WTC11 (cell line): ENCODE data around the gene VTA1. TPM values are rescaled to one million over a fixed set of nuclear protein-coding genes. Genes with fewer than 3 reads are reported as not detected.
"Not testable (repeated sequence)": the region's sequence is repeated elsewhere in the genome, so short reads cannot be mapped to it uniquely, and the experiment has no call there.

Source experiments
- ATAC-seq: fragments of 200-7000 bp; cut with Tn5 transposase; 2 replicates; pipeline ENCODE4 v1.10.0; 2021; ENCODE audit warnings: mild to moderate bottlenecking, moderate library complexity
- CTCF ChIA-PET: fragments of 300-600 bp; sonication (Branson Sonifier 250); formaldehyde crosslinking; loops from one replicate; lab custom pipeline; 2021; ENCODE audit warnings: antibody characterized with exemption; lab: Charles Lee
- POLR2A ChIA-PET: fragments of 350-600 bp; sonication (Branson Sonifier 250); formaldehyde crosslinking; loops from one replicate; lab custom pipeline; 2021; ENCODE audit warnings: antibody characterized with exemption; lab: Charles Lee
- DNase-seq: peaks from one replicate; pipeline ENCODE4 v3.0.0; 2021; ENCODE audit warnings: low spot score
- H3K27ac Mint-ChIP-seq: 2 replicates; pipeline ENCODE4 v1.8.0; 2021; ENCODE audit warnings: mixed read lengths
- H3K27me3 Mint-ChIP-seq: 2 replicates; pipeline ENCODE4 v1.8.0; 2021; ENCODE audit warnings: low read depth, mild to moderate bottlenecking, moderate library complexity, mixed read lengths
- H3K36me3 Mint-ChIP-seq: 2 replicates; pipeline ENCODE4 v1.8.0; 2021; ENCODE audit warnings: mixed read lengths
- H3K4me1 Mint-ChIP-seq: 2 replicates; pipeline ENCODE4 v1.8.0; 2022; ENCODE audit warnings: mixed read lengths
- H3K4me3 Mint-ChIP-seq: 2 replicates; pipeline ENCODE4 v1.8.0; 2021; ENCODE audit warnings: mild to moderate bottlenecking, moderate library complexity, mixed read lengths
- H3K9me3 Mint-ChIP-seq: 2 replicates; pipeline ENCODE4 v1.8.0; 2021; ENCODE audit warnings: mixed read lengths
- AFF4 ChIP-seq: sonication (generic); formaldehyde crosslinking; IDR thresholded peaks from 2 replicates; pipeline ENCODE4 v1.8.1; 2023; ENCODE audit warnings: mild to moderate bottlenecking, missing genetic modification reagents, borderline replicate concordance
- CTCF ChIP-seq: fragments of 200-600 bp; IDR thresholded peaks from 2 replicates; pipeline ENCODE4 v1.8.0; 2022; ENCODE audit warnings: antibody characterized with exemption
- E2F4 ChIP-seq: sonication (generic); formaldehyde crosslinking; IDR thresholded peaks from 2 replicates; pipeline ENCODE4 v1.8.1; 2022; ENCODE audit warnings: low read depth, mild to moderate bottlenecking, moderate library complexity, missing genetic modification reagents, borderline replicate concordance
- ETV6 ChIP-seq: sonication (generic); formaldehyde crosslinking; IDR thresholded peaks from 2 replicates; pipeline ENCODE4 v1.8.1; 2022; ENCODE audit warnings: mild to moderate bottlenecking, missing genetic modification reagents
- FOXP1 ChIP-seq: sonication (generic); formaldehyde crosslinking; IDR thresholded peaks from 2 replicates; pipeline ENCODE4 v1.8.0; 2022; ENCODE audit warnings: missing genetic modification reagents, mild to moderate bottlenecking, moderate library complexity, borderline replicate concordance
- HMGA2 ChIP-seq: fragments of 250-450 bp; sonication (Bioruptor Pico); IDR thresholded peaks from 2 replicates; pipeline ENCODE4 v1.4.0; 2021; ENCODE audit warnings: mild to moderate bottlenecking, moderate library complexity
- IRF2 ChIP-seq: sonication (generic); formaldehyde crosslinking; IDR thresholded peaks from 2 replicates; pipeline ENCODE4 v1.8.0; 2022; ENCODE audit warnings: low read depth, missing genetic modification reagents, borderline replicate concordance
- SMAD4 ChIP-seq: sonication (generic); formaldehyde crosslinking; IDR thresholded peaks from 2 replicates; pipeline ENCODE4 v1.8.0; 2022; ENCODE audit warnings: mild to moderate bottlenecking, missing genetic modification reagents
- ZNF232 ChIP-seq: sonication (generic); formaldehyde crosslinking; IDR thresholded peaks from 2 replicates; pipeline ENCODE4 v1.8.0; 2022; ENCODE audit warnings: mild to moderate bottlenecking, missing genetic modification reagents
- ZNF281 ChIP-seq: sonication (generic); formaldehyde crosslinking; IDR thresholded peaks from 2 replicates; pipeline ENCODE4 v1.8.0; 2023; ENCODE audit warnings: mild to moderate bottlenecking, missing genetic modification reagents
- total RNA-seq: library from RNA; stranded (reverse); gene quantifications from 3 replicates; pipeline ENCODE4 v1.2.3, GENCODE V29; 2021

Gene VTA1
- total RNA-seq, 1 experiment from 2014 or later, result 55.4 TPM

- DNase-seq (no peak), ATAC-seq (no peak)
- POLR2A ChIA-PET, result no interaction called here
- CTCF ChIA-PET, result interaction anchor here (0.7 to 1.4 kb wide), 3 partner anchors 8 to 45 kb away, joined by 3 to 8 read pairs (median 5); no protein-coding TSS in a partner anchor
- no peak overlapping the region for H3K4me3 Mint-ChIP-seq
- H3K27ac Mint-ChIP-seq, result no peak overlapping the region
- H3K27me3 Mint-ChIP-seq, result no peaks in the 10 kb centered on the region
- TF ChIP-seq SMAD4 (no peak), ETV6 (CRISPR knock-in tag) (no peak)
- no peaks in the 10 kb centered on the region; the same call in none of the 2 replicates for H3K36me3 Mint-ChIP-seq
- 0 out of 2 replicates have a peak, but pooled peaks cover 4% of the 10 kb centered on the region for H3K4me1 Mint-ChIP-seq
- H3K9me3 Mint-ChIP-seq, result no peaks in the 10 kb centered on the region
Observed at GRCh38 chr6:142187209-142187608, 40.1 kb downstream of the VTA1 start.

- ATAC-seq (peak; percentile 76), DNase-seq (peak; percentile 20)
- H3K36me3 Mint-ChIP-seq, POLR2A ChIA-PET, H3K27ac Mint-ChIP-seq, H3K27me3 Mint-ChIP-seq, H3K4me1 Mint-ChIP-seq, H3K9me3 Mint-ChIP-seq, H3K4me3 Mint-ChIP-seq: not testable (repeated sequence)
- CTCF ChIA-PET, result interaction anchor here (0.6 to 2.1 kb wide), 4 partner anchors 8 to 32 kb away, joined by 3 to 8 read pairs (median 6); no protein-coding TSS in a partner anchor
- 0 out of 2 replicates have a peak, but pooled peaks have one; percentile 29 for TF ChIP-seq CTCF
Observed at GRCh38 chr6:142188341-142188740, 41.3 kb downstream of the VTA1 start.

GRCh38 chr6:142189057-142189456 is 42.0 kb downstream of the VTA1 start:
- DNase-seq (no peak), ATAC-seq (no peak)
- H3K4me3 Mint-ChIP-seq, result no peak overlapping the region
- TF ChIP-seq E2F4 (CRISPR knock-in tag) (no peak), ZNF281 (CRISPR knock-in tag) (no peak), HMGA2 (CRISPR knock-in tag) (no peak), FOXP1 (CRISPR knock-in tag) (no peak), ZNF232 (CRISPR knock-in tag) (no peak), AFF4 (no peak), IRF2 (CRISPR knock-in tag) (no peak), CTCF (no peak)
- no peaks in the 10 kb centered on the region; the same call in none of the 2 replicates for H3K36me3 Mint-ChIP-seq
- no peaks in the 10 kb centered on the region for H3K9me3 Mint-ChIP-seq
- CTCF ChIA-PET, result interaction anchor here (2.1 kb wide), 1 partner anchor 18 kb away, joined by 7 read pairs; no protein-coding TSS in a partner anchor
- H3K4me1 Mint-ChIP-seq, result 0 out of 2 replicates have a peak, but pooled peaks cover 4% of the 10 kb centered on the region
- POLR2A ChIA-PET, result no interaction called here
- no peak overlapping the region for H3K27ac Mint-ChIP-seq
- H3K27me3 Mint-ChIP-seq, result no peaks in the 10 kb centered on the region
